Fibroblast of skin of back (primary cell): ENCODE measurements around the gene PTPRK.
"Not testable (repeated sequence)": the region's sequence is repeated elsewhere in the genome, so short reads cannot be mapped to it uniquely, and the experiment has no call there.

Source experiments
- DNase-seq: peaks from one replicate; pipeline ENCODE4 v3.0.0-alpha.2; 2013

Gene PTPRK

GRCh38 chr6:127997496-127998164 is 522.8 kb downstream of the PTPRK start:
- DNase-seq: no peak

- no peak for DNase-seq
Observed at GRCh38 chr6:127996925-127997324, 523.5 kb downstream of the PTPRK start.

- DNase-seq: peak; percentile 42
Observed at GRCh38 chr6:127992144-127992543, 528.3 kb downstream of the PTPRK start.

GRCh38 chr6:127990074-127990473 is 530.3 kb downstream of the PTPRK start:
- DNase-seq: no peak

- no peak for DNase-seq
Observed at GRCh38 chr6:127980996-127981395, 539.4 kb downstream of the PTPRK start.

GRCh38 chr6:127978185-127978584 is 542.2 kb downstream of the PTPRK start:
- not testable (repeated sequence) for DNase-seq

GRCh38 chr6:127976796-127977195 is 543.6 kb downstream of the PTPRK start:
- DNase-seq: no peak

- DNase-seq: no peak
Observed at GRCh38 chr6:127976111-127976510, 544.3 kb downstream of the PTPRK start.

- no peak for DNase-seq
Observed at GRCh38 chr6:127972815-127973214, 547.6 kb downstream of the PTPRK start.

- DNase-seq: peak; percentile 80
Observed at GRCh38 chr6:127971945-127972391, 548.4 kb downstream of the PTPRK start.

GRCh38 chr6:127971386-127971785 is 549.0 kb downstream of the PTPRK start:
- no peak for DNase-seq

- DNase-seq: no peak
Observed at GRCh38 chr6:127969701-127970100, 550.7 kb downstream of the PTPRK start.

- DNase-seq: no peak
Observed at GRCh38 chr6:127968394-127968793, 552.0 kb downstream of the PTPRK start.

GRCh38 chr6:127967708-127968107 is 552.7 kb downstream of the PTPRK start:
- DNase-seq: no peak

GRCh38 chr6:127966616-127967015 is 553.8 kb downstream of the PTPRK start:
- no peak for DNase-seq

GRCh38 chr6:127963495-127963894 is 556.9 kb downstream of the PTPRK start:
- DNase-seq: no peak

GRCh38 chr6:127959869-127960268 is 560.5 kb downstream of the PTPRK start:
- DNase-seq: no peak

- DNase-seq: no peak
Observed at GRCh38 chr6:127956956-127957355, 563.4 kb downstream of the PTPRK start.

- DNase-seq: peak; percentile 53
Observed at GRCh38 chr6:127956260-127956888, 564.0 kb downstream of the PTPRK start.

- no peak for DNase-seq
Observed at GRCh38 chr6:127954082-127954481, 566.3 kb downstream of the PTPRK start.

GRCh38 chr6:127952831-127953230 is 567.6 kb downstream of the PTPRK start:
- DNase-seq: no peak

GRCh38 chr6:127952176-127952575 is 568.2 kb downstream of the PTPRK start:
- DNase-seq: no peak

GRCh38 chr6:127951172-127951917 is 569.1 kb downstream of the PTPRK start:
- no peak for DNase-seq
